ENCODE measurements around the gene DAO.
A peak's percentile ranks its signal among the peaks of the same experiment; 100 is the strongest.

The DAO gene

DNA sequence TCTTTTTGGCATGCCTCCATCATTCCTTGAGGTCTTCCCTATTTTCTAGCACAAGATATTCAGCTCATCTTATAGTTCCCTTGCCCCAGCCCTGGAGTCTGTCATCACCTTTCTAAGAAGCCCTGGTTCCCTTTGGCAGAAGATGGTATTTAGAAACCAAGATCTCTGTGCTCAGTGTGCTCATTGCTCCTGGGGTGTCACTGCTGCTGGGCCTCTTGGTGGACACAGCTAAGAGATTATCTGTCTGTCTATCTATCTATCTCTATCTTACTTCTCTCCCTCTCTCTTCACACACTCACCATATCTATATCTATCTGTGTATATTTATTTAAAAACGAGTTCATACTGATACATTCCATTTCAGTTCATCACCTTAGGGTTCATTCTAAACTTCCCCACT lies 67.2 kb downstream of the DAO start:
- no peak overlapping the region for H3K4me3 ChIP-seq (replicated peaks in 1 of 2; ENCODE audit: low read depth in 2 of 2, low read length in 2 of 2)
- TF ChIP-seq, protein P1, sequence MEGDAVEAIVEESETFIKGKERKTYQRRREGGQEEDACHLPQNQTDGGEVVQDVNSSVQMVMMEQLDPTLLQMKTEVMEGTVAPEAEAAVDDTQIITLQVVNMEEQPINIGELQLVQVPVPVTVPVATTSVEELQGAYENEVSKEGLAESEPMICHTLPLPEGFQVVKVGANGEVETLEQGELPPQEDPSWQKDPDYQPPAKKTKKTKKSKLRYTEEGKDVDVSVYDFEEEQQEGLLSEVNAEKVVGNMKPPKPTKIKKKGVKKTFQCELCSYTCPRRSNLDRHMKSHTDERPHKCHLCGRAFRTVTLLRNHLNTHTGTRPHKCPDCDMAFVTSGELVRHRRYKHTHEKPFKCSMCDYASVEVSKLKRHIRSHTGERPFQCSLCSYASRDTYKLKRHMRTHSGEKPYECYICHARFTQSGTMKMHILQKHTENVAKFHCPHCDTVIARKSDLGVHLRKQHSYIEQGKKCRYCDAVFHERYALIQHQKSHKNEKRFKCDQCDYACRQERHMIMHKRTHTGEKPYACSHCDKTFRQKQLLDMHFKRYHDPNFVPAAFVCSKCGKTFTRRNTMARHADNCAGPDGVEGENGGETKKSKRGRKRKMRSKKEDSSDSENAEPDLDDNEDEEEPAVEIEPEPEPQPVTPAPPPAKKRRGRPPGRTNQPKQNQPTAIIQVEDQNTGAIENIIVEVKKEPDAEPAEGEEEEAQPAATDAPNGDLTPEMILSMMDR (IDR thresholded peaks at IDR 0.05; ENCODE audit: low read depth, low read length), result no peak
- no peak for DNase-seq (ENCODE audit: low read depth in 2 of 2)

DNA sequence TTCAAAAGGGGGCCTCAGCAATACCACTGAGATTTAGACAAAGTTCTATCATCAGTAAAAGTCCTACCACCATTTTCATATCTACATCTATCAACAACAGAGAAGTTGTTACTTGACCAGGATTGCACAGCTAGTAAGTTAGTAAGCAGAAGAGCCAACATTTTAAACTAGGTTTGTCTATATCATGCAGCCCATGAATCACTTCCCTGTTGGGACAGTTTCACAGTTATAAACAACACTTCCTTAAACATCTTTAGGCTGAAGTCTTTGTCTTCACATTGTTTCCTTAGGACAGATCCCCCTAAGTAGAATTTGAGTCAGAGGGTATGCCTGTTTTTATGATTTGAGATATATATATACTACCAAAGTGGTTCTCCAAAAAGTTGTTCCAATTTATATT lies 68.5 kb downstream of the DAO start:
- DNase-seq (ENCODE audit: low read depth in 2 of 2), result peak in 1 of 2 donors; percentile 9
- TF ChIP-seq, protein P1 (IDR thresholded peaks at IDR 0.05; ENCODE audit: low read depth, low read length), result no peak
- no peak overlapping the region for H3K4me3 ChIP-seq (replicated peaks in 1 of 2; ENCODE audit: low read depth in 2 of 2, low read length in 2 of 2)

DNA sequence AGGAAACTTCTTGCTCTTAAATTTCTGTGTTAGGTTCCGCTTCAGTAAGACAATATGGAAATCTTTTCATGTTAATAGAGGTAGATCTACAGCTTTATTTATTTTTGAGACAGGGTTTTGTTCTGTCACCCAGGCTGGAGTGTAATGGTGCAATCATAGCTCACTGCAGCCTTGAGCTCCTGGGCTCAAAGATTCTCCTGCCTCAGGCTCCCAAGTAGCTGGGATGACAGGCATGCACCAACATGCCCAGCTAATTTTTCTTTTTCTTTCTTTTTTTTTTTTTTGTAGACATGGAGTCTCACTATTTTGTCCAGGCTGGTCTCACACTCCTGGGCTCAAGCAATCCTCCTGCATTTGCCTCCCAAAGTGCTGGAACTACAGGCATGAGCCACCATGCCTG lies 70.1 kb downstream of the DAO start:
- H3K4me3 ChIP-seq (replicated peaks in 1 of 2; ENCODE audit: low read depth in 2 of 2, low read length in 2 of 2), result no peak overlapping the region
- DNase-seq (ENCODE audit: low read depth in 2 of 2), result no peak
- TF ChIP-seq, protein P1 (IDR thresholded peaks at IDR 0.05; ENCODE audit: low read depth, low read length), result no peak
